ENCODE measurements around the gene ST3GAL5.
A peak's percentile ranks its signal among the peaks of the same experiment; 100 is the strongest.

The ST3GAL5 gene

GRCh38 chr2:85858841-85859240 lies 29.9 kb downstream of the ST3GAL5 start:
- Histone ChIP-seq H3K36me3 (ENCODE audit: control insufficient read depth in 1 of 2, insufficient read depth in 2 of 2, low read length in 2 of 2) (peaks cover 10 to 13% of the 10 kb centered on the region in 2 donors), H3K27ac (ENCODE audit: low read length) (no peak overlapping the region)

GRCh38 chr2:85854897-85855296 lies 33.9 kb downstream of the ST3GAL5 start:
- Histone ChIP-seq H3K9me3 (ENCODE audit: control insufficient read depth in 1 of 2, low read length in 2 of 2) (no peaks in the 10 kb centered on the region), H3K4me3 (ENCODE audit: low read depth in 1 of 2, low read length in 2 of 2) (no peak overlapping the region), H3K27ac (ENCODE audit: low read length) (no peak overlapping the region), H3K4me1 (ENCODE audit: control insufficient read depth in 1 of 2, insufficient read depth in 2 of 2, low read length in 2 of 2) (peaks cover 0 to 6% of the 10 kb centered on the region in 2 donors), H3K36me3 (ENCODE audit: control insufficient read depth in 1 of 2, insufficient read depth in 2 of 2, low read length in 2 of 2) (peaks cover 4 to 16% of the 10 kb centered on the region in 2 donors), H3K27me3 (ENCODE audit: low read depth, low read length) (no peaks in the 10 kb centered on the region)

More at GRCh38 chr2:85858841-85859240, 29.9 kb downstream of the ST3GAL5 start:
- Histone ChIP-seq H3K9me3 (ENCODE audit: control insufficient read depth in 1 of 2, low read length in 2 of 2) (no peaks in the 10 kb centered on the region), H3K4me1 (ENCODE audit: control insufficient read depth in 1 of 2, insufficient read depth in 2 of 2, low read length in 2 of 2) (no peaks in the 10 kb centered on the region), H3K4me3 (ENCODE audit: low read depth in 1 of 2, low read length in 2 of 2) (no peak overlapping the region), H3K27me3 (ENCODE audit: low read depth, low read length) (no peaks in the 10 kb centered on the region)

- Histone ChIP-seq H3K36me3 (ENCODE audit: control insufficient read depth in 1 of 2, insufficient read depth in 2 of 2, low read length in 2 of 2) (peaks cover 0 to 14% of the 10 kb centered on the region in 2 donors), H3K27ac (ENCODE audit: low read length) (peak overlapping the region; percentile 70), H3K9me3 (ENCODE audit: control insufficient read depth in 1 of 2, low read length in 2 of 2) (no peaks in the 10 kb centered on the region), H3K4me3 (ENCODE audit: low read depth in 1 of 2, low read length in 2 of 2) (no peak overlapping the region), H3K27me3 (ENCODE audit: low read depth, low read length) (no peaks in the 10 kb centered on the region), H3K4me1 (ENCODE audit: control insufficient read depth in 1 of 2, insufficient read depth in 2 of 2, low read length in 2 of 2) (peaks cover 0 to 6% of the 10 kb centered on the region in 2 donors)
Measured at GRCh38 chr2:85854166-85854509, 34.7 kb downstream of the ST3GAL5 start.

- Histone ChIP-seq H3K36me3 (ENCODE audit: control insufficient read depth in 1 of 2, insufficient read depth in 2 of 2, low read length in 2 of 2) (peaks cover 0 to 9% of the 10 kb centered on the region in 2 donors), H3K4me3 (ENCODE audit: low read depth in 1 of 2, low read length in 2 of 2) (no peak overlapping the region), H3K9me3 (ENCODE audit: control insufficient read depth in 1 of 2, low read length in 2 of 2) (no peaks in the 10 kb centered on the region), H3K27me3 (ENCODE audit: low read depth, low read length) (no peaks in the 10 kb centered on the region), H3K4me1 (ENCODE audit: control insufficient read depth in 1 of 2, insufficient read depth in 2 of 2, low read length in 2 of 2) (peaks cover 0 to 6% of the 10 kb centered on the region in 2 donors), H3K27ac (ENCODE audit: low read length) (peak overlapping the region; percentile 70)
Measured at GRCh38 chr2:85853499-85854165, 35.2 kb downstream of the ST3GAL5 start.

GRCh38 chr2:85852937-85853498 lies 35.8 kb downstream of the ST3GAL5 start:
- Histone ChIP-seq H3K4me3 (ENCODE audit: low read depth in 1 of 2, low read length in 2 of 2) (no peak overlapping the region), H3K27ac (ENCODE audit: low read length) (peak overlapping the region; percentile 70), H3K36me3 (ENCODE audit: control insufficient read depth in 1 of 2, insufficient read depth in 2 of 2, low read length in 2 of 2) (peaks cover 0 to 9% of the 10 kb centered on the region in 2 donors), H3K9me3 (ENCODE audit: control insufficient read depth in 1 of 2, low read length in 2 of 2) (no peaks in the 10 kb centered on the region), H3K27me3 (ENCODE audit: low read depth, low read length) (no peaks in the 10 kb centered on the region), H3K4me1 (ENCODE audit: control insufficient read depth in 1 of 2, insufficient read depth in 2 of 2, low read length in 2 of 2) (peaks cover 0 to 6% of the 10 kb centered on the region in 2 donors)

- no peak overlapping the region for H3K27ac ChIP-seq (ENCODE audit: low read length)
- H3K36me3 ChIP-seq (ENCODE audit: control insufficient read depth in 1 of 2, insufficient read depth in 2 of 2, low read length in 2 of 2) = peaks cover 3 to 12% of the 10 kb centered on the region in 2 donors
- no peaks in the 10 kb centered on the region for H3K27me3 ChIP-seq (ENCODE audit: low read depth, low read length)
Measured at GRCh38 chr2:85852152-85852840, 36.5 kb downstream of the ST3GAL5 start.

GRCh38 chr2:85851253-85852151 lies 37.3 kb downstream of the ST3GAL5 start:
- H3K9me3 ChIP-seq (ENCODE audit: control insufficient read depth in 1 of 2, low read length in 2 of 2) = no peaks in the 10 kb centered on the region
- no peak overlapping the region for H3K27ac ChIP-seq (ENCODE audit: low read length)
- peaks cover 0 to 6% of the 10 kb centered on the region in 2 donors for H3K4me1 ChIP-seq (ENCODE audit: control insufficient read depth in 1 of 2, insufficient read depth in 2 of 2, low read length in 2 of 2)
- no peak overlapping the region for H3K4me3 ChIP-seq (ENCODE audit: low read depth in 1 of 2, low read length in 2 of 2)
- no peaks in the 10 kb centered on the region for H3K27me3 ChIP-seq (ENCODE audit: low read depth, low read length)
- peaks cover 8 to 17% of the 10 kb centered on the region in 2 donors for H3K36me3 ChIP-seq (ENCODE audit: control insufficient read depth in 1 of 2, insufficient read depth in 2 of 2, low read length in 2 of 2)

More at GRCh38 chr2:85852152-85852840, 36.5 kb downstream of the ST3GAL5 start:
- peaks cover 0 to 6% of the 10 kb centered on the region in 2 donors for H3K4me1 ChIP-seq (ENCODE audit: control insufficient read depth in 1 of 2, insufficient read depth in 2 of 2, low read length in 2 of 2)
- no peaks in the 10 kb centered on the region for H3K9me3 ChIP-seq (ENCODE audit: control insufficient read depth in 1 of 2, low read length in 2 of 2)
- H3K4me3 ChIP-seq (ENCODE audit: low read depth in 1 of 2, low read length in 2 of 2) = no peak overlapping the region

GRCh38 chr2:85850451-85850850 lies 38.3 kb downstream of the ST3GAL5 start:
- Histone ChIP-seq H3K36me3 (ENCODE audit: control insufficient read depth in 1 of 2, insufficient read depth in 2 of 2, low read length in 2 of 2) (peaks cover 8 to 17% of the 10 kb centered on the region in 2 donors), H3K27ac (ENCODE audit: low read length) (no peak overlapping the region)

GRCh38 chr2:85847051-85847588 lies 41.7 kb downstream of the ST3GAL5 start:
- Histone ChIP-seq H3K36me3 (ENCODE audit: control insufficient read depth in 1 of 2, insufficient read depth in 2 of 2, low read length in 2 of 2) (peaks cover 8 to 30% of the 10 kb centered on the region in 2 donors), H3K27me3 (ENCODE audit: low read depth, low read length) (no peaks in the 10 kb centered on the region), H3K4me1 (ENCODE audit: control insufficient read depth in 1 of 2, insufficient read depth in 2 of 2, low read length in 2 of 2) (no peaks in the 10 kb centered on the region), H3K27ac (ENCODE audit: low read length) (no peak overlapping the region), H3K9me3 (ENCODE audit: control insufficient read depth in 1 of 2, low read length in 2 of 2) (no peaks in the 10 kb centered on the region), H3K4me3 (ENCODE audit: low read depth in 1 of 2, low read length in 2 of 2) (no peak overlapping the region)

More at GRCh38 chr2:85850451-85850850, 38.3 kb downstream of the ST3GAL5 start:
- no peak overlapping the region for H3K4me3 ChIP-seq (ENCODE audit: low read depth in 1 of 2, low read length in 2 of 2)
- H3K4me1 ChIP-seq (ENCODE audit: control insufficient read depth in 1 of 2, insufficient read depth in 2 of 2, low read length in 2 of 2) = peaks cover 0 to 6% of the 10 kb centered on the region in 2 donors
- H3K9me3 ChIP-seq (ENCODE audit: control insufficient read depth in 1 of 2, low read length in 2 of 2) = no peaks in the 10 kb centered on the region
- no peaks in the 10 kb centered on the region for H3K27me3 ChIP-seq (ENCODE audit: low read depth, low read length)

GRCh38 chr2:85846411-85846810 lies 42.4 kb downstream of the ST3GAL5 start:
- no peak overlapping the region for H3K4me3 ChIP-seq (ENCODE audit: low read depth in 1 of 2, low read length in 2 of 2)
- H3K27me3 ChIP-seq (ENCODE audit: low read depth, low read length) = no peaks in the 10 kb centered on the region
- H3K36me3 ChIP-seq (ENCODE audit: control insufficient read depth in 1 of 2, insufficient read depth in 2 of 2, low read length in 2 of 2) = peaks cover 8 to 33% of the 10 kb centered on the region in 2 donors
- H3K4me1 ChIP-seq (ENCODE audit: control insufficient read depth in 1 of 2, insufficient read depth in 2 of 2, low read length in 2 of 2) = no peaks in the 10 kb centered on the region
- H3K27ac ChIP-seq (ENCODE audit: low read length) = no peak overlapping the region
- H3K9me3 ChIP-seq (ENCODE audit: control insufficient read depth in 1 of 2, low read length in 2 of 2) = no peaks in the 10 kb centered on the region
